ENCODE results near the gene CALU. TPM values are rescaled to one million over a fixed set of nuclear protein-coding genes. Genes with fewer than 3 reads are reported as not detected.

The CALU gene
- 75.8 TPM for total RNA-seq

DNA sequence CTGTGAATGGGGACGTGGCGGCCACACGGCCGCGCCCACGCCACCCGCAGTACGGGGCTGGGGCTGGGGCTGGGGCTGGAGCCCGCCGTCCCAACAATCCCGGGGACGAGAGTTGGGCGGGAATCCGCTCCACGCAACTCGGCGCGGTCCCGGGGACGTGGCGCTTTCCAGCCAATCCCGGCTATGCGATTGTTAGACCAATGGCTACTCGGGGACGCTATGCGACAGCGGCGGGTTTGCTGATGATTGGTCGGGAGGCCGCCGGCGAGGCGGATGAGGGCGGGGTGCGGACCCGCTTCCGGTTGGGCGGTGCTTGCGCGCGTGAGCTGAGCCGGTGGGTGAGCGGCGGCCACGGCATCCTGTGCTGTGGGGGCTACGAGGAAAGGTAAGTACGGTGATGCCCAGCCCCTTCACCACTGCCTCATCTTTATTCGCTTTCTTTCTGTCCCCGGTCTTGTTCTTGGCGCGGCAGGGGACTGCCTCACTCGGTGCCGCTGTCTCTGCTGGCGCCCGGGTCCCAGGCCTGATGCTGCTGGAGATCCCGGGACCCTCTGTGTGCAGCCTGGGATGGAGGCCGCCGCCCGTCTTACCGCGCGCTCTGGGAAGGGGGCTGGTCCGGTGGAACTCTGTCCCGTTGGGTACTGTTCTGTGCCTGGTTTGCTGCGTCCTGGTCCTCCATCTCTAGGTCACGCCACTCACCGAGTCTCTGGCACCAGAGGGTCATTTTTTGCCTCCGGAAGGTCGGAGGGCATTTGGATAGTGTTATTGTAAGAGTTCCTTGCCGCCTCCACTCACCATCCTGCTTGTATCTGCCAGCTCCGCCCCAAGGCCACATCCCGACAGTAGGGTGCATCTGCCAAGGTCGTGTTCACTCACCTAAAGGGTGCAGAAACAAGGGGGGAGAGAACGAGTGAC lies at the start of gene CALU:
Gene CALU, plus strand, starts transcription at position 312 of the 915 bp plus-strand sequence. CDS start 9,225 bp downstream, outside the sequence.
- peak; percentile 96 for DNase-seq (ENCODE audit: low spot score)

DNA sequence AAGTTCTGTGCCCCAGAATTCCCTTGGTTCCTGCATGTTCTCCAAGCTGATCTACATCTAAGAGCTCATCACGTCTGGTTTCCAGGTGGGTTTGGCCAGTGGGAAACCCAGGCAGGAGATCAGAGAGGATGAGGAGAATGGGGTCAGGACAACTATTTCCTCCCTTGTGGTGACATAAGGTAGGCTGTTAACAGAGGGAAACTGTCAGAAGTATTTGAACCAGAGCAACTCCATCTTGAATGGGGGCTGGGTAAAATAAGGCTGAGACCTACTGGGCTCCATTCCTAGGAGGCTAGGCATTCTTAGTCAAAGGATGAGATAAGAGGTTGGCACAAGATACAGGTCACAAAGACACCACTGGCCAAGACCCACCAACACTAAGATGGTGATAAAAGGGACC lies 47.9 kb upstream of the CALU start:
- no peak for DNase-seq (ENCODE audit: low spot score)

DNA sequence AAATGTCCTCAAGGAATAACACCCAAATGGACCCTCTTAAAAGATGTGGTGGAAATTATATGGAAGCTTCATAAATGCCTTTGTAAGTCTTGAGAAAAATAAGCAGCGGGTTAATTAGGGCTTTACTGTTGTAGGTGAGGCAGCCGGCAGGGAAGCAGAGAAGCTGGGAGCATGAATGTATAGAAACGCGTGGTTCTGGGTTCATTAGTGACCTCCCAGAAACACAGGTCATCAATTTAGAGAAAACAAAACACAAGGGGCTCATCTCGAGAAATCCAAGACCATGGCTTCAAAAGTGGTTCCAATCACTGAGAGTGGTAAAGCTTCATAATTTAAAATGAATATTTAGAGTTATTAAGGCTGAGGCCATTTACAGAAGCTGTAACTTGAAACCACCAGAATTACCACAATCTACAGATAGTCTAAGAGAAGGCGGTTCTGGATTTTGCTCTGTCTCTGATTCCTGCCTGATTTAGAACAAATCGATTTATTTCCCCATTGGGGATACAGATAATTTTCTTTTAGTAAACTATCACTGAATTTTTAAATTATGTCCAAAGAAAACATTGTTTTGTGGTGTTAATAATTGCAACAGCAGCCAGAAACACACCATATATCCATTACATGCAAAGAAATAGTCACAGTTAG lies 46.4 kb upstream of the CALU start:
- DNase-seq (ENCODE audit: low spot score): no peak

DNA sequence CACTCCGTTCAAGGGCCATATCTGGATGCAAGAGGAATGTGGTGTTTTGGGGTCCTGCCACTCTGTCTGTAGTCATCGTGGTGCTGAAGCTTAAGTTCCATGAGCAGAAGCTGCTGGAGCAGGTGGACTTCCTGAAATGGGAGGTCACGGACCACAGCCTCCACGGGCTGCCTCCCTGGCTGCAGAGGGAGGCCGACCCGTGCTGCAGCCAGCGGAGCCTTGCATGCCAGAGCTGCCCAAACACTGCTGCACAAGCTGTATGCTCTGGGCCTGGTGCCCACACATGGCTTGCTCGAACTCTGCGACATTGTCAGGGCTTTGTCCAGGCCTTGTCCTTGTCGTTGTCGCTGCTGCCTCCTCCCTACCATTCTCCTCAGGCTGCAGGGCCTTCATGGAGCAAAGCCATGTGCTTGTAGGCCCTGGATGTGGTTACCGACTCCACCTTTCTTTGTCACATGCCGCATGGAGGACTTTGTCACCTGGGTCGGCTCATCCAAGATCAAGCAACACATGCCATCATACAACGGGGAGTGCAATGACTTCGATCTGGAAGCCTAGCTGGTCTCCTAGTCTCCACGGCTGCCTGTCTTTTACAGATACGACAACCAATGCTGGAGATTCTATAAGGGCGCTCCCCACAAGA lies 45.7 kb upstream of the CALU start:
- no peak for DNase-seq (ENCODE audit: low spot score)

DNA sequence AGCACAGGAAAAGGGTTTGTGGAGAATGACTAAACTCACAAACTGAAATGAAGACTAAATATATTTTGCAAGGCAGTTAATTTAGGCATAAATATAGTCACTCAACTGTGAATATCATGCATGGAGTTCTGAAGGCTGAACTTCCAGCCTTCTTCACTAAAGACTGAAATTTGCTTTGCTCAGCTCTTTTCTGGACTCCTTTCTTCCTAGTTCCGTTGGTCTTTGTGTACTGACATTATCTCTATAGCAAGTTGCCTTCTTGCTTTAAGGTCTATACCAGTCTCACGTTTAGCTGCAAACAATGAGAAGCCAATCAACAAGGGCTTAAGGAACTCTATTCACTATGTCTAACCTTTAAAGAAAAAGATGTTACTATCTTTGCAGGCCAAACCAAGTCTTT lies 44.4 kb upstream of the CALU start:
- DNase-seq (ENCODE audit: low spot score): no peak

DNA sequence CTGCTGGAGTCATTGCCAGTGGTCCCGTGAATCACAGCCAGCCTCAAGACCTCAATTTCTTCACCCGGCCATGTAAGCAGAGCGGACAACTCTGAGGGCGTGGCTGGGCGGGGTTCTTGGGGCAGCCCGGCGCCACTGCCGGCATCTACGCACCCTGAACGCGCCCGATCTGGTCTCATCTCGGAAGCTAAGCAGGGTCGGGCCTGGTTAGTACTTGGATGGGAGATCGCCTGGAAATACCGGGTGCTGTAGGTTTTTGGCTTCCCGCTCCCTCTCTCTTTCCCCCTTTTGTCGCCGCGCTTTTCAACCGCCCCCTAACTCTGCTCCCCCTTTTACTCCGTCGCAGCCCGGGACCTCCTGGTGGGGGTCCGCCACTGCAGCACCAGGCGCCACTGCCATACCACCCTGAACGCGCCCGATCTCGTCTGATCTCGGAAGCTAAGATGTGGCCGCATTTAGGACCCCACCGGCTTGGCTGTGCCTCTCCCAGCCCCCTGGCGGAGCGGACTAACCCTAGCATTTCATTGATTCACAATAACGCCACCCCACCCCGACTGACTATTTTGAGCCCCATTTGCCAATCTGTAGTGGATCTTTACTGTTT lies 41.8 kb upstream of the CALU start:
- DNase-seq (ENCODE audit: low spot score): no peak

DNA sequence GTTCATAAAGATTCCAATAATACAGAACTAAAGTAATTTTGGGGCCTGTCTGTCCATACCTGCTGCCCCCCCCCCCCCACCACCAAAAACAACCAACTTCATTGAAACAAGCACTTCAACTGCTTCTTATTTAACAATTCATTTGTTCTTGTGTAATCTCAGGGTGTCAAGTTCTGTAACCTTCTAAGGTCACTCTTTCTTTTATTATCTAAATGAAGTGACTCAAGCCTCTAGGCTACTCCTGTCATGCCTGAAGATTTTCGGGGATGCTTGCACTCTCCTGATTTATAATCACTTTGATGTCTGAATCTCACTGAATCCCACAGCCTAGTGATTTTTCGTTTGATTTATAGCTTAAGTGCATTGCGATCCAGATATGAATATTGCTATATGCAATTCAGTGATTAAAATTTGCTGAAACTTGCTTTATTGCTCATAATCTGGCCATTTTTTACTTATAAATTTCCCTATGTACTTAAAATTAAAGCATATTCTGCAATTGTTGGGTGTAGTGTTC lies 39.9 kb upstream of the CALU start:
- no peak for DNase-seq (ENCODE audit: low spot score)

DNA sequence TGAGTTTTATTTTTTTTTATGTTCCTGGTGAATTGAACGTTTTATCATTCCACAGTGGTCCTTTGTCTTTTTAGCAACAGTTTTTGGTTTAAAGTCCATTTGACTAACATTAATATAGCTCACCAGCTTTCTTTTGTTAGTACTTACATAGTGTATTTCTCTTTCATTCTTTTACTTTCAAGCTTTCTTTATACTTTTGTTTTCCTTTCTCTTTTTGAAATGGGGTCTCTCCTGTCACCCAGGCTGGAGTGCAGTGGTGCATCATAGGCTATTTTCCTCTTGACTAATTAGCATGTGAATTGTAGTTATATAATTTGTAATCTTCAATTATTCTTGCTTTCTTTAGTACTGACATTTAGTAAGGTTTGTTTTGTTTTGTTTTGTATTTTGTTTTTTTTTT lies 39.3 kb upstream of the CALU start:
- no peak for DNase-seq (ENCODE audit: low spot score)

DNA sequence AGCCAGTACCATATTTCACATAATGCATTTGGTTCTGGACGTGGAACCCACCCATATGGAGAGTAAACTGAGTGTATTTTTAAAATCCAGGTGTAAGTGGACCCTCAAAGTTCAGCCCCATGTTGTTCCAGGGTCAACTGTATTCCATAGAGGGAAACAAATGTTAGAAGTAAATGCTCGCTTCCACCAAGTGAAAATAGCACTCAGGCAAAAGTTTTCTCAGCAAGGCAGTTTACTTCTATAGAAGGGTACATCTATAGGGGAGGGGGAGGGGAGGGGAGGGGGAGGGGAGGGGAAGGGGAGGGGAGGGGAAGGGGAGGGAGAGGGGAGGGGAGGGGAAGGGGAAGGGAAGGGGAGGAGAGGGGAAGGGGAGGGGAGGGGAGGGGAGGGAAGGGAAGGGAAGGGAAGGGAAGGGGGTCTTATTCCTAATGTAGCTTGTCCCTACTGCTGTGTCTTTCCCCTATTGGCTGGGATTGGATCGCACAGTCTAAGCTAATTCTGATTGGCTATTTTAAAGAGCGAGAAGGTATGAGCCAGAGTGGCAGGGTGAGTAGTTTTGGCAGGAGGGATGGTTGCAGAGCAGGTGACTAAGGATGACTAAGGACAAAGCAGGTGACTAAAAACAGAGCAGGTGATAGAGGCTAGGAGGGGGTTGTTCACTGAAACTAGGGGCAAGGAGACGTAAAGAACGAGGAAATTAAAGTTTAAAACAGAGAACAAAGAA lies 37.9 kb upstream of the CALU start:
- DNase-seq (ENCODE audit: low spot score): no peak

DNA sequence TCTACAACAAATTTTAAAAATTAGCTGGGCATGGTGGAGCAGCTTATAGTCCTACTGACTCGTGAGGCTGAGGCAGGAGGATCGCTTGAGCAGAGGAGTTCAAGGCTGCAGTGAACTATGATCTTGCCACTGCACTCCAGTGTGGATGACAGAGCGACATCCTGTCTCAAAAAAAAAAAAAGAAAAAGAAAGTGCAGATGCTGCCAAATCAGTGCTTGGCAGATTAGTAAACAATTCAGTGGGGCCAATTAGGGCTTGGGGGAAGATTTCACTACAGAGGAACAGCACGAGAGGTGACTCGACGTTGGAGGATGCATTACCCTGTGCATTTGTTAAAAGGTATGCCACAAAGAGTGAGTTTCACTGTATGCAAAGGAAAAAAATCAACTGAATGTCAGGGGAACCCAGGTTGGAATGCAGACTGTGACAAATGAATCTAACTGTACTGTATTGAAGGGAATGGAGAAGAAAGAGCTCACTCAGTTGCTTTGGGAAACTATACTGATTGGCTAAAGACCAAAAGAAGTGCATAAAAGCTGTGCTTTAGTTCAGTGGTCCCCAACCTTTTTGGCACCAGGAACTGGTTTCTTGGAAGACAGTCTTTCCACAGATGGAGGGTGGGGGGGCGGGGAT lies 35.4 kb upstream of the CALU start:
- no peak for DNase-seq (ENCODE audit: low spot score)

DNA sequence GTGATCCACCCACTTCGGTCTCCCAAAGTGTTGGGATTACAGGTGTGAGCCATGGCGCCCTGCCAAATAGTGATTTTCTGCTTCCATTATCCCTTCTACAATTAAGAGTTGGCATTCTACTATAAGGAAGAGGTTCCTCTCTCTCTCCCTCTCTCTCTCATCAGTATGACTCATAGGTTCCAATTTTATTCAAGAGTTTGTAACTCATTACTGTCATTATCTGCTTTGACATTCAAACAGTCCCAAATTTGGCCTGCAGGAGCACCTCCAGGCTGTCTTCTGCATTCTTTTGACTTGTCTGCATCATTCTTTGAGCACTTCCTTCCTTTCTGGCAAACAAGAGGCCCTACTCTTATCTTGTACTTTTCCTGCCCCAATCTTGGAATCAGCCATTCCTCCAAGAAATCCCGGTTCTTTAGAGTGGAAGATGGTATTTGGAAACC lies 33.2 kb upstream of the CALU start:
- no peak for DNase-seq (ENCODE audit: low spot score)

DNA sequence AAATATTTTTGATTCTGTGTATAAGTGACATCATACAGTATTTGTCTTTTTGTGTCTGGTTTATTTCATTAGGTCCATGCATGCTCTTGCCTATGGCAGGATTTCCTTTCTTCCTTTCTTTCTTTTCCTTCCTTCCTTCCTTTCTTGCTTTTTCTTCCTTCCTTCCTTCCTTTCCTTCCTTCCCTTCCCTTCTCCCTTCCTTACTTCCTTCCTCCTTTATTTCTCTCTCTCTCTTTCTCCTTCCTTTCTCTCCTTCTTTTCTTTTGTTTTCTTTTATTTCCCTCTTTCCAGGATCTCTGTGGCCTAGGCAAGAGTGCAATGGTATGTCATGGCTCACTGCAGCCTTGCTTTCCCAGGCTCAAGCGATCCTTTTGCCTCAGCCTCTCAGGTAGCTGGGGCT lies 31.4 kb upstream of the CALU start:
- DNase-seq (ENCODE audit: low spot score): no peak

DNA sequence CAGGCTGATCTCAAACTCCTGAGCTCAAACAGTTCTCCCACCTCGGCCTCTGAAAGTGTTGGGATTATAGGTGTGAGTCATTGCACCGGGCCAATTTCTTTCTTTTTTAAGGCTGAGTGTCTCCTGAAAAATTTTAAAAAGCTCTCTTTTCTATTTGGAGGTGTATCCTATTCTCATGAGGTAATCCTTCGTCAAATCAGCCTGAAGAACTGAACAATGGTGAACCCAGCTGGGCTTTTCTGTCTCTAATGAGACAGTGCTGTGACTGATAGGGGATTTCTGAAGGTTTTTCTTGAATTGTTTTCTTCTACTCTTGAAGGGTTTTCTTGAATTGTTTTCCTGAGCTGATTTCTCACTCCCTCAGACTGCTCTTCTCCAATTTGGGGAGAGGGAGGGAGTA lies 30.9 kb upstream of the CALU start:
- DNase-seq (ENCODE audit: low spot score): no peak

DNA sequence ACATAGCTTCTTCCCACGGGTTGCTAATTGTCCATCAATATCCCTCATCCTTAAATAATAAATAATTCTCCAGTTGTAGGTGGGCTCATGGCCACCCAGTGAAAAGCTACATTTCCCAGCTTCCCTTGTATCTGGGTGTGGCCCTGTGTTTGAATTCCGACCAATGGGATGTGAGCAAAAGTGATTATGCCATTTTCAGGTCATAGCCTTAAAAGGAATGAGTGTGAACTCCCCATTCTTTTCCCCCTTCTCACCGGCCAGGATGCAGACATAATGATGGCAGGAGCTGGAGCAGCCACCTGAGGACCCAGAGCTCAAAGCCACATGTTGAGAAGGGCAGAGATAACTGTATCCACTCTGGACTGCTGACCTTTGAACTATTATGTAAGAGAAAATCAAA lies 30.3 kb upstream of the CALU start:
- DNase-seq (ENCODE audit: low spot score): no peak

DNA sequence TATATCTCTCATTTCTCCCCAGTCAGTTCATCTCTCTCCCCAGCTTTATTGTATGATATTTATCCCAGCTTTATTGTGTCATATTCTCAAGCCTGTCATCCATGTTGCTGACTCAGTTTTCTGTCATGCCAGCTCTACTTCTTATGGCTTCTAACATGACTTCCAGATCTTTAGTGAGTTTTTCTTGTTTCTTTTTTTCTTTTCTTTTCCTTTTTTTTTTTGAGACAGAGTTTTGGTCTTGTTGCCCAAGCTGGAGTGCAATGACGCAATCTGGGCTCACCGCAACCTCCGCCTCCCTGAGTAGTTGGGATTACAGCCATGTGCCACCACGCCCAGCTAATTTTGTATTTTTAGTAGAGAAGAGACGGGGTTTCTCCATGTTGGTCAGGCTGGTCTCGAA lies 28.7 kb upstream of the CALU start:
- no peak for DNase-seq (ENCODE audit: low spot score)

DNA sequence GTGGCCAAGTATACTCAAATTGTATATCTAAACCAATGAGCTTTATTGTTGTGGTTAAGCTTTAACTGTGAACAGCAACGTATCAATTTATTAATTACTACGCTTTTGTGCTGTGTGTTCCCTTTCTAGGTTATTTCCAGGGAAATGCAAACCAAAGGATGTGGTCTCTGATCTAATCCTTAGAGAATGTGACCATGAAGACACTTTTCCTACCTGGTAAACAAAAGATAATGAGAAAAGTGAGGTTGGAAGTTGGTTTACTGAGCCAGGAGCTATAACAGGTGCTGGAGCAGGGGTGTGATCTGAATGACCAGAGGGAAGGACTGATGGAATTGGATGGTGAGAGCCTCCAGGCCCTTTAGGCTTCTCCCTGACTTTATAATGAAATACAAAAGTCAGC lies 25.4 kb upstream of the CALU start:
- DNase-seq (ENCODE audit: low spot score): no peak

DNA sequence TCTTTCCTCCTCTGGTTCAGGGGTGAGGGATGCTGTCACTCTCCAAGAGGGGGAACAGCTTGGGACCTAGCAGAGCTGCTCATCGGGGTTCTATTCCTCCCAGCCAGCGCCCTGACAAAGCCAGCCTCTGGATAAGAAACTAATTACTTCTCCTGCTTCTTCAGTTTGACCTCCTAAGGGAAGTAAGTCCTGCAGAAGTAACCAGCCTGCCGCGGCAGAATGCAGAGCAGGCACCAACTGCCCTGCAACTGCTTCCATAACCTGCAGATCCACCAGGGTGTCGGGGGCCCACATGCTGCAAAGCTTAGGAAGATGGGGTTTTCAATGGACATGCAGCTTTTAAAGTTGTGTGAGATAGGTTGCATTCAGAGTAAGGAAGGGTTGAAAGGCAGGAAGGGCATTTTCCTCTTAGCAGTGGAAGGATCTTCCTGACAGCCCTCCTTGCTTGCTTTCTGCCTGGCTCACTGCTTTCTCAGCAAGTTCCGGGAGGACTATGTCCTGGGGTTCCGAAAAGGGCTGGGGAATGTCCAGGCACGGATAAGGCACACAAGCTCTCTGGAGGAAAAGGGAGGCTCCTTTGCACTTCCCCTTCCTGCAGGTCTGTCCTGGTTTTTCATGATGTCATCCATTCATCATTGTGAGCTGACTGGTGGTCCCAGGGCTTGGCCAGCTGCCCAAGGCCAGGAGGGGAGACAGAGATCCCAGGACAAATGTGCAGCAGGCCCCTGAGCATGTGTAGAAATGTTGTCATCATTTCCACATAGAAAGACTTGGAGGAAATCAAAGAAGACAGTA lies 24.3 kb upstream of the CALU start:
- DNase-seq (ENCODE audit: low spot score): no peak

DNA sequence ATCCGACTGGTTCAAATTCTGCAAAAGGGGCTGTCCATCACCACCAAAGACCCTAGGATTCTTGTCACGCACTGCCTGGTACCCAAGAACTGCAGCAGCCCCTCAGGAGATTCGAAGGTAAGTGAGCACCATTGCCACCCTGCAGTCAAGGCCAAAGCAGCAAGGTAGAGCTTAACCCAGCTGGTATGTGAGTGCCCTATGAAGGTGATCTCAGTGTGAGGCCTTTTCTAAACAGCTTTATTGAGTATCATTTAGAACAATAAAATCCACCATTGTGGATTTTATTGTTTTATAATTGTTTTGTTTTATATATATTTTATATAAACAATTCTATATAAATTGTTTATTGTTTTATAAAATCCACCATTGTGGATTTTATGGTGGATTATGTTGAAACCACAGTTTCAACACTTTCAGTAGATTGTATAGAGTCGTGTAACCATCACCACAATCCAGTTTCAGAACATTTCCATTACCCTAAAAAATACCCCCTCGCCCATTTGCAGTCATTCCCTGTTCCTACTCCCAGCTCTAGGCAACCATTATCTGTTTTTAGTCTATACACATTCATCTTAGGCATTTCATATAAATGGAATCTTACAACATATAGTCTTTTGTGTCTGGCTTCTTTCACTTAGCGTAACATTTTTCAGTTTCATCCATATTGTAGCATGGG lies 20.1 kb upstream of the CALU start:
- DNase-seq (ENCODE audit: low spot score): no peak

DNA sequence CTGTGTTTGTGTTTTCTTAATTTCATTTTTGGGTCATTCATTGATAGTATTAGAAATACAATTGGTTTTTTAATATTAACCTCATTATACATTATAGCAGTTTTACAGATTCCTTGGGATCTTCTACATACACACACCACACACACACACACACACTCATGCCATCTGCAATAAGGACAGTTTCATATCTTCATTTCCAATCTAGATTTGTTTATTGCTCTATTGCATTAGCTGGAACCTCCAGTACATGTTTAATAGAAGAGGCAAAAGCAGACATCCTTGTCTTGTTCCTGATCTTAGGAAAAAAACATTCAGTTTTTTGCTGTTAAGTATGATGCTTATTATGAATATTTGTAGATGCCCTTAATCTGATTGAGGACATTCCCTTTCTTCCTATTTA lies 17.8 kb upstream of the CALU start:
- no peak for DNase-seq (ENCODE audit: low spot score)

DNA sequence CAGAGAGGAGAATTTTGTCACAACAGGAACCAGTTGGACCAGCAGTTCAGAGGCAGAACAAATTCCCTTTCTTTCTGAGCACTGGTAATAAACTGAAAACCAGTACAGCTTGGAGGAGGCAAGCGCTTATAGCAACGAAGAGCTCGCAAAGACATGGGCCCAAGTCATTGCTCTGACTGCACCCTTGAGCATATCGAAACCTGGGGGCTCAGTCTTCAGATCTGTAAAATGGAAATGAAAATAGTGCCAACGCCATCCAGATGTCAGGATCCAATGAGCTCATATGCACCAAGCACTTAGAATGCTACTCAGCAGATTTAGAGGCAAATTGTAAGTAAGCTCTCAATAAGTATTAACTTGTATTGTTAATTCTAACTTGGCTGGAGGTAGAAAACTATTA lies 14.4 kb upstream of the CALU start:
- no peak for DNase-seq (ENCODE audit: low spot score)
